Activated naive CD4-positive, alpha-beta T cell treated with anti-CD3 and anti-CD28 coated beads, Interleukin-2, amount 10 ng/mL, durations not matched to agents 5 hours and 36 hours (primary cell): ENCODE measurements around the gene NUP214. TPM values are rescaled to one million over a fixed set of nuclear protein-coding genes. Genes with fewer than 3 reads are reported as not detected.

Source experiments
- total RNA-seq, 2 experiments: library from RNA; stranded (reverse); gene quantifications; one replicate each; pipeline ENCODE4 v1.2.3, GENCODE V29; 2021

Gene NUP214
- total RNA-seq, result 10 to 100 TPM; 47.9 to 54.4 TPM

DNA sequence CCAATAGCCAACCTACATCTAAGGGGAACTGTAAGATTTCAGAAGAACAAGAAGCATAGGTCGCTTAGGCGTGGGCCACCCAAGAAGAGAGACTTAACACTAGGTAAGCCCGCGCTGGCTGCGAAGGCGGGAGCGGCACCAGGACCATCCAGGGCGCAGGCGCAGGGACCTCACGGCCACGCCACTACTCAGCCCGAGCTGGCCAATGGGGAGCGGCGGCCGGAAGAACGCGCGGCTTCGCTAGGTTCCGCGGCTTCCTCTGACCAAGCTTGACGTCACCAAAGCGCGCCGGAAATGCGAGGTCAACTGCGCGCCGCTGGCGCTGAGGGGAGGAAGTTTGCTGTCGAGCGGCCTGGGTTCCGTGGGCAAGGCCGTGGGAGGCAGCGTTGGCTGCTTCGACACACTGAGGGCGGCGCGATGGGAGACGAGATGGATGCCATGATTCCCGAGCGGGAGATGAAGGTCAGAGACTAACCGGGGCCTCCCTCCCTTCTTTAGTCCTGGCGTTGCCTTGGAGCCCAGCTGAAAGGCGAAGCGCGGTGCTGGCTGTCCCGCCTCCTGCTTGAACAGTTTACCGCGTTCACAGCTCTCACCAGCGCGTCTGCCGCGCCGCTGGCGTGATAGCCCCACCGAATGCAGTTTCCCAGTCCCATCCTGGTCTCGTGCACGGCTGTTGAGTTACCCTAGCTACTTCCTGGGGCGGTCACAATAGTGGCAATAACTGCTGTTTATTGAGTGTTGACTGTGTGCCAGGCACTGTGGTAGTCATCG lies at the start of gene NUP214:
TSS of gene NUP214 (plus strand) at position 299 of the 771 bp plus-strand sequence. CDS start at position 418, 119 bp downstream.

GRCh38 chr9:131096269-131097125 lies 28.9 kb upstream of the NUP214 start, which contains the start of gene AIF1L:
Gene AIF1L, plus strand, starts transcription at chr9:131096531. Its CDS starts 99 bp downstream, at chr9:131096630.

DNA sequence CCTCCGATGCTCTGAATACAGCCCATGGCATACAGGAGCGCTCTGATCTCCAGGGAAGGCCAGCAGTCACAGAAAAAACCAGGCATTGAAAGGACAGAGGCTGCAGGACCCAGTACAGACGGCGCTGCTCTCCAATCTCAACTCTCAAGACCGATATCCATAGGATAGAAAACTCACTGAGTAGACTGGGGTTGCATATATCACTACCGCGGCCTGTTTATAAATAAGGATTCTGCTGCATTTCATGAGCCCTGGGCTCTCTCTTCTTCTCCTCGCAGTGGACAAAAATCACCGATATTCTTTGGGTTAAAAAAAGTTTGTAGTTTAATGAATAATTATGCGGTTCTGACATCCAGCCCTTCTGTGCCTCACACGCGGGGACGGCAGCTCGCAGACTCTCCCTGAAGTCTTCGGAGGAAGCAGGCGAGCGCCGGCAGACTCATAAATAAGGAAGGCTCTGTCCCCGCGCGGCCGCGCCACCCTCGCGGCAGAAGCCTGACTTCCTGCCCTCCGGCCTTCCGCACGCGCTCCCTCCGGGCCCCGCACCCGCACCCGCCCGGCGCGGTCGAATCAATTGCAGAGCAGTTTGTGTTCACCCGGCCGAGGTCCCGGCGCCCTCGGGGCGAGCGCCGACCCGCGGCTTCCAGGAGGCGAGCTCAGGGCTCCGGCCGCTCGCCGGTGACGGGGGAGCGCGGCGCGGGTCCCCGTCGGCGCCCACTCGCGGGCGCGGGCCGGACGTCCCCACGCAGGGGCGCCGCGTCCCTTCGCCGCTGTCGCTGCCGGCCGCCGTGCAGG lies 150.9 kb downstream of the NUP214 start, which contains the start of gene FAM78A:
TSS of gene FAM78A (minus strand) at position 417 of the 795 bp plus-strand sequence. CDS start at position 86, 331 bp downstream.

Other genes with a start within 250 kb of the NUP214 start
- not detected for gene QRFP, start 228.8 kb upstream of the NUP214 start, total RNA-seq
- not detected for gene FIBCD1, start 186.3 kb upstream of the NUP214 start, total RNA-seq
- gene LAMC3, start 116.4 kb upstream of the NUP214 start, total RNA-seq, result under 1 TPM; 0.10 to 0.22 TPM
- 1 to 10 TPM; 1.4 to 2.1 TPM for gene AIF1L, start 29.1 kb upstream of the NUP214 start, total RNA-seq
- gene FAM78A, start 150.9 kb downstream of the NUP214 start, total RNA-seq, result 100 to 1,000 TPM; 112 to 113 TPM
- under 1 TPM; 0.13 to 0.34 TPM for gene PLPP7, start 164.1 kb downstream of the NUP214 start, total RNA-seq